GM18907 (cell line): Measurements from ENCODE around the gene RNF40.
"Not testable (repeated sequence)": the region's sequence is repeated elsewhere in the genome, so short reads cannot be mapped to it uniquely, and the experiment has no call there.

Experiments
- ATAC-seq: cut with Tn5 transposase; IDR thresholded peaks from one replicate; pipeline ENCODE4 v1.9.1; 2021; ENCODE audit warnings: mild to moderate bottlenecking, moderate library complexity; ENCODE audit not compliant: unreplicated experiment

The RNF40 gene

GRCh38 chr16:30780549-30780948 is 18.4 kb downstream of the RNF40 start:
- no peak for ATAC-seq

- ATAC-seq: no peak
Observed at GRCh38 chr16:30782486-30783279, 20.6 kb downstream of the RNF40 start.

DNA sequence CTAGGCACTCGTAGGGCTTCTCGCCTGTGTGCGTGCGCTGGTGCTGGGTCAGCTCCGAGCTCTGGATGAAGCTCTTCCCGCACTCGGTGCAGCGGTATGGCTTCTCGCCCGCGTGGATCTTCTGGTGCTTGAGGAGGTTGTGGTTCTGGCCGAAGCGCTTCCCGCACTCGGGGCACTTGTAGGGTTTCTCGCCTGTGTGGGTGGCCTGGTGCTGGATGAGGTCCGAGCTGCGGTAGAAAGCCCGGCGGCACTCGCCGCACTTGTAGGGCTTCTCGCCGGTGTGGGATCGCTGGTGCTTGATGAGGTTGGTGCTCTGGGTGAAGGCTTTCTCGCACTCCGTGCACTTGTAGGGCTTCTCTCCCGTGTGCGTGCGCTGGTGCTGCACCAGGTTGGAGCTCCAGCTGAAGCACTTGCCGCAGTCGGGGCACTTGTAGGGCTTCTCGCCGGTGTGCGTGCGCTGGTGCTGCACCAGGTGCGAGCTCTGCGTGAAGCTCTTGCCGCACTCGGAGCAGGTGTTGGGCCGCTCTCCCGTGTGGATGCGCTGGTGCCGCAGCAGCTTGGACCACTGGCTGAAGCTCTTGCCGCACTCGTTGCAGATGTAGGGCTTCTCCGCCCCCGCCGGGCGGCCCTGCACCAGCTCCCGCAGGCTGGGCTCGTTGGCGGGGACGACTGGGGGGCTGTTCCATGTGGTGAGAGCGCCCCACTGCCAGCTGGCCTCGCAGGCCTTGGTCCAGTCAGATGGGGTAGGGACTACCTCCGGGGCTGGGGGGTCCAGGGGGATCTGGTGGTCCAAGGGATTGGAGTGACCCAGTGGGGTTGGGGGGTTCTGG is 21.4 kb downstream of the RNF40 start:
- no peak for ATAC-seq

DNA sequence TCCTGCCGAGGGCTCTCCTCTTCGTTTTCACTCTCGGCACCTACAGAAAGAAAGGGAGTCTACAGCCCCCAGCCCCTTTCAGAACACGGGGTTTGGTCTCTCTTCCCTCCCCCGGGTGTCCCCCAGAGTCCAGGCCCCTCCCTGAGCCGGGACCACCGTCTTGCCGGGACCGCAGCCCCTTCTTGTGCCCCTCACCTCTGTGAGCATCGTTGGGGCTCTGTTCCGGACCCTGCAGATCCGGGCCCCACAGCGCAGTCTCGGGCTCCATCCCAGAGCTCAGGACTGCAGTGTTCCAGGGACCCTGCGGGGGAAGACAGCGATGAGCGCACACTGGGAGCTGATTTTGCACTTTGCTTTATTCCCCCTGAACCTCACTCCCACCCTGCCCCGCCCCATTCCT is 22.1 kb downstream of the RNF40 start:
- no peak for ATAC-seq

DNA sequence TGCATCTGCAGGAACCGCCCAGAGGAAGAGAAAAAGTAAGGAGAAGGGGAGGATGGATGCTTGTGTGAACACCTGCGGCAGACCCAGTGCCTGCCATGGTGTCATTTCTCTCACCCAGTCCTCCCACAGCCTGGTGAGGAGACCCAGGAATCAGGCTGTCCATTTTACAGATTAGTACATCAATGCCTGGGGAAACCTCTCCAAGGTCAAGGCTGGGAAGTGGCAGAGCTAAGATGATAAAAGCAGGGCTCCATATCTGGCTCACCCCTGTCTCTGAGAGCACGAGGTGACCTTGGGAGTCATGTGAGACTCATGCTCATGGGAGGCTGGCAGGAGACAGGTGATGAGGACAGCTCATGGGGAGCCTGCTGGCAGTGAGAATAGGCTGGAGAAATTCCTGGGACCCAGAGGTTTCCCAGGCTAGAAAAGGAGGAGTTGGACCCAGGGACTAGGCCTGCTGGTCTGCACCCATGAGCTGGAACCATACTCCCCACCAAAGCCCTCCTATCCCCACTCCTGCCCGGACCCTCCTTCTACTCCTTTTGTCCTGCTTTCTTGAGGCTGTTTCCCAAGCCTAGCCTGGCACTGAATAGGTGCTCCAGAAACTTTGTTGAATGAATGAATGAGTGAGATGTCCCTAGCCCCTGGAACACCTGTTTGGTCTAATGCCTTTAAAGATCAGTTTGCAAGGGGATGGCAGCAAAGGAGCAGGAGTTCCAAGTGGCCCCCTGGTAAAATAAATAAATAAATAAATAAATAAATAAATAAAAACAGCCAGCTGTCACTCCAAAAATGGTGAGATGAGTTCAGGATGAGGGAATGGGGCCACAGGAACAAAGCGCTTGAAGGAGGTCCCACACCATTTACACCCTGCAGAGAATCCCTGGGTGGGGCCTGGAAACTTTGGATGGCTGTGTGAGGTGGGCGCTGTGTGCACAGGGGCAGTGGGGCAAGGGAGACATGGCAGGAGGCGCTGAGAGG is 23.3 kb downstream of the RNF40 start:
- no peak for ATAC-seq

GRCh38 chr16:30786115-30786935 is 24.2 kb downstream of the RNF40 start:
- no peak for ATAC-seq

DNA sequence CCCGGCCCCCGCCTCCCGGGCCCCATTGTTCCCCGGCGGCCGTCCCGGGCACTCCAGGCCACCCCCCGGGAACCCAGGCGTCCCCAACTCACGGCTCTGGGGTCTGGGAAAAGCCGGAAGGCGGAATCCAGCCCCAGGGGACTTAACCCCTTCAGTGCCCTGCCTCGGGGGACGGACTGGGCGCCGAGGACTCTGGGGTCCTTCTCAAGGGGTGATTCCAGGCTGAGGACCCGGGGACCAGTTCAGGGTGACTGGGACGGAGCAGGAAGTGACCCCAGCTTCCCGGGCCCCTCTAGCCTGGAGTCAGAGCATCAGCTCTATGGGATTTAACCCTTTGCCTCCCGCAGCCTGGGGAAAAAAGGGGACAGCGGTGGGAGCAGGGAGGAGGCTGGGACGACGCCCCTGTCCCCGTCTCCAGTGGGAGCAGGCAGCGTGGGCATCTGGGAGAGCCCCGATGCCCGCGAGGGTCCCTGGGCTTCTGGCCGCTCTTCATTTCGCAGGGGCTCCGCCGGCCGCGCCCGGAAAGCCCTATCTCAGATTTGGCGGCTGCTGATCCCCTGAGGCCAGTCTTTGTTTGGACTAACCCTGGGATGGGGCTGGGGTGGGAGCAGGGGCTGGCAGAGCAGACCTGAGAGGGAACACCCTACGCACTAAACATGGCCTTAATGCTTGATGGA is 25.0 kb downstream of the RNF40 start, which contains the start of gene ZNF629:
TSS of gene ZNF629 (minus strand) at position 270 of the 677 bp plus-strand sequence. CDS start 2,723 bp downstream, outside the sequence.
- ATAC-seq: no peak

DNA sequence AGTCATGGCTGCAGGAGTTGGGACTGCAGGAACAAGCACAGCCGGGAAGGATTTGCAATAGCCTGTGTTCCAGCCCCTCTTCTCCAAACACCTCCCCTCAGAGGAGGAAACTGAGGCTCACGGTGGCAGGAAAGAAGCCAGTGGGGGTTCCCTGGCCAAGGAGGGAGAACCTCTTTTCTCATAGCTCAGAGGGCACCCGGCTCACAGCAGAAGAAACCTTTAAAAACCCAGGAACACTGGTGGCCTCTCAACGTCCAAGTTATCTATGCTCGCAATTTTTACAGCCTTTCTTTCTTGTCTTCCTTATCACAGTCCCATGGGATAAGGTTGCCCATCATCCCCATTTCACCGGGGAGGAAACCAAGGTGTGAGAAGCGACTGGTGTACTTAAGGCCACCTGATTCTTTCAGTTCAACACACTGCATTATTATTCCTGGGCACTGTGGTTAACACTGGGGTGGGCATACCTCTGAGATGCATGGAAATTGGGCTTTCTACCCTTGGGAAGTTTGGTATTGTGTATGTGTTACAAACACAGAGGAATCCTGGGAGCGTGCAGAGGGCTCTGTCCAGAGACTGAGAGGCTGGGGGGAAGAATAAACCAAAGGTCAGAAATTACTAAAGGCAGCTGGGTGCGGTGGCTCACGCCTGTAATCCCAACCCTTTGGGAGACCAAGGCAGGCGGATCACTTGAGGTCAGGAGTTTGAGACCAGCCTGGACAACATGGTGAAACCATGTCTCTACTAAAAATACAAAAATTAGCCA is 25.7 kb downstream of the RNF40 start:
- ATAC-seq: no peak

DNA sequence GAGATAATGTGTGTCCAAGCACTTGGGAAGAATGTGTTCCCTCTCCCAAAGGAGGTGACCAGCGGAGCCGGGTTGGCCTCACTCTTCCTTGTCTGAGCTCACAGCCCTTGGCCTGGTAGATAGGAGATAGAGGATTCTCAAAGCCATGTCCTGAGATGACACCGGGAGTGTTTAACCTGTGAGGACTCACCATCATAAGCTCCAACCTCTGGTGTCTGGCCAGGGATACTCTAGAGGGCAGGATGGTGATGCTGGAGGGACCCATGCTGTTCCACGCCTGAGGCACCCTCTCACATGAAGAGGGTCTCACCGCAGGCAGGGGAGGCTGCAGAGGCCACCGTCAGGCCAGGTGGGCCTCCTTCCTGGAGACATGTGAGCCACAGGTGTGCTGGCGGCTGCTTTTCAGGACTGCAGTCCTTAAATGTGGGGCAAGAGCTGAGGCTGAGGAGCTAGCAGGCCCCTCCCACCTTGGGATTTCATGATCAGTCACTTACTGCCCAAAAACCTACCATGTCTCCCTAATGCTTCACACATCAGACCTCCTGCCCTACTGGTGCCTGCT is 31.5 kb downstream of the RNF40 start:
- no peak for ATAC-seq

- ATAC-seq: no peak
Observed at GRCh38 chr16:30794634-30795033, 32.5 kb downstream of the RNF40 start.

DNA sequence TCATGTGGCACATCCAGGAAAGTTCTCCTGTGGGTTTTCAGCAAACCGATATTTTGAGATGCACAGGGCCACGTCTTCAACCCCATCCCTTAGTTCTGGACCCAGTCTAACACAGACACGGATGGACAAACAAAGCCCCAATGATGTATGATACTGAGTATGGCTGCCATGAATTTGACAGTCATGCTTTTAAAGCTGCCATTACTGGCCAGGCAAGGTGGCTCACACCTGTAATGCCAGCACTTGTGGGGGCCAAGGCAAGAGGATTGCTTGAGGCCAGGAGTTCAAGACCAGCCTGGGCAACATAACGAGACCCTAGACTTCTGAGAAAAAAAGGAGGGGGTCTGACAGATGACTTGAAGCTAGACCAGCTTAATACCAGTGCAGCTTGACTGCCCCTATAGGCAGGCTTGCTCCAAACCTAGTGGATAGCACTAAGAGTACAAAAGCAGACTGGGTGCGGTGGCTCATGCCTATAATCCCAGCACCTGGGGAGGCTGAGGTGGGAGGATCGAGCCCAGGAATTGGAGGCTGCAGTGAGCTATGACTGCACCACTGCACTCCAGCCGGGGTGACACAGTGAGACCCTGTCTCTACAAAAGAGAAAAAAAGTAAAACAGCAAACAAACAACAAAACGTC is 35.7 kb downstream of the RNF40 start:
- ATAC-seq: no peak

DNA sequence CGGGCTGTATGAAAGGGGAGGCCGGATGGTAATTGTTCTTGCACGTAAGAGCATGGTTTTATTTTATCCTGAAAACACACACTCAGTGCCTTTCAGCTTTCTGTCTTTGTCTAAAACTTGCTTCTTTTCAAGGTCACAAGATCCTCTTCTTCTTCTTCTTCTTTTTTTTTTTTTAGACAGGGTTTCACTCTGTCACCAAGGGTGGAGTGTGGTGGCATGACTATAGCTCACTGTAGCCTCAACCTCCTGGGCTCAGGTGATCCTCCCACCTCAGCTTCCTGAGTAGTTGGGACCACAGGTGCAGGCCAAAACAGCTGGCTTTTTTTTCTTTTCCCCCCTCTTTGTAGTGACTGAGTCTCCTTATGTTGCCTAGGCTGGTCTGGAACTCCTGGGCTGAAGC is 40.8 kb downstream of the RNF40 start:
- ATAC-seq: no peak

GRCh38 chr16:30805056-30805369 is 42.9 kb downstream of the RNF40 start:
- ATAC-seq: peak; percentile 6

DNA sequence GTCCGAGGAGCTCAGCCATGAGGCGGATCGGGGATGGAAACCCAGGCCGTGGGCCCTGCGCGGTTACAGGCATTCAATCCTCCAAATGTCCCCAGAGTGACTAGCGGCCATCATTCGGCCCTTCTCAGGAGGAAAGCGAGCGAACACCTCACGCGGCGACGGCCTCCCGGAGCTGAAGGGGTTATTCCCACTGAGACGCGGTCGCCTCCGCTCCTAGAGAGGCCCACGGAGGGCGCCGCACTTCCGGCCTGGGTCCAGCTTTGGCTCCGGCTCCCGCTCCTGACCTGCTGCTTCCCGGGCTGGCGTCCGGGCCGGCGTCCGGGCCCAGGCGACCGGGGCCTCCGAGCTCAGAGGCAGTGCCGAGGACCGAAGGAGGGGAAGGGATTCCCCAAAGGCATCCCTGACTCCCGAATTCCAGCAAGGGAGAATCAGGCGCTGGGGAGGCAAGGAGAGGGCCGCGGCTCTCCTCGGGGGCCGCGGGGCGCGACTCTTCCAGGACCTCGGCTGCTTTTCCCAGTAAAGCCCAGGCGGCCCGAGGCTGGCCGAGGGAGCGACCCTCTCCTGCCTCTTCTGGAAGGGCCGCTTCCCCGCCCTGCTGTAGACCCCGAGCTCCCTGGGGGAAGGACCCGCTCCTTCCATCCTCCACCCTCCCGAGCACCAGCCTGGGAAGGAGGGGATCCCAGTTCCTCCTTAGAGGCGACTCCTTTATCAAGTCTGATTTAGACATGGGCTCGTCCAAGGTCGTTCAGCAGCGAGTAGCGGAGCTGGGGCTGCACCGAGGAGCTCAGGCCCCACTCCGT is 43.4 kb downstream of the RNF40 start:
- peak; percentile 53 for ATAC-seq

- ATAC-seq: no peak
Observed at GRCh38 chr16:30808146-30808545, 46.0 kb downstream of the RNF40 start.

GRCh38 chr16:30808890-30809426 is 46.8 kb downstream of the RNF40 start:
- ATAC-seq: not testable (repeated sequence)

DNA sequence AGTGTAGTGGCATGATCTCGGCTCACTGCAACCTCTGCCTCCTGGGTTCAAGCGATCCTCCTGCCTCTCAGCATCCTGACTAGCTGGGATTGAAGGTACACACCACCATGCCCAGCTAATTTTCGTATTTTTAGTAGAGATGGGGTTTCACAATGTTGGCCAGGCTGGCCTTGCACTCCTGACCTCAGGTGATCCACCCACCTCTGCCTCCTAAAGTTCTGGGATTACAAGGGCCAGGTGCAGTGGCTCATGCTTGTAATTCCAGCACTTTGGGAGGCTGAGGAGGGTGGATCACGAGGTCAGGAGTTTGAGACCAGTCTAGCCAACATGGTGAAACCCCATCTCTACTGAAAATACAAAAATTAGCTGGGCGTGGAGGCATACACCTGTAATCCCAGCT is 47.6 kb downstream of the RNF40 start:
- ATAC-seq: not testable (repeated sequence)
